GM12878 (cell line): ENCODE data around the gene EVA1A.

Experiments
- ATF2 ChIP-seq: IDR thresholded peaks from 2 replicates; pipeline ENCODE4 v1.6.1; 2012; ENCODE audit warnings: low read length, inconsistent platforms
- ATF3 ChIP-seq: IDR thresholded peaks from 2 replicates; pipeline ENCODE4 v1.6.1; 2011; ENCODE audit warnings: low read depth, mild to moderate bottlenecking, low read length, moderate library complexity, borderline replicate concordance; ENCODE audit errors: extremely low read depth
- BRCA1 ChIP-seq: IDR thresholded peaks from 2 replicates; pipeline ENCODE4 v1.6.1; 2011; ENCODE audit warnings: low read depth, low read length, improper control_type of control experiment
- CHD1 ChIP-seq: IDR thresholded peaks from 2 replicates; pipeline ENCODE4 v1.6.1; 2012; ENCODE audit warnings: low read depth, low read length, improper control_type of control experiment
- CTCF ChIP-seq, 3 experiments: IDR thresholded peaks in 2 of 3; conservative IDR thresholded peaks in 1 of 3; 2 replicates each; pipeline ENCODE4 v1.5.1; 2011; ENCODE audit warnings: low read depth in 3 of 3, low read length in 3 of 3, mild to moderate bottlenecking in 3 of 3, control low read depth in 2 of 3, moderate library complexity in 2 of 3, inconsistent platforms in 1 of 3, mixed read lengths in 1 of 3; ENCODE audit not compliant: control insufficient read depth in 2 of 3, insufficient read depth in 1 of 3; ENCODE audit errors: extremely low read depth in 1 of 3
- KAT2A ChIP-seq: conservative IDR thresholded peaks from 2 replicates; pipeline ENCODE4 v1.6.1; 2011; ENCODE audit warnings: low read depth, low read length; ENCODE audit not compliant: control insufficient read depth
- KDM1A ChIP-seq: fragments of 200-600 bp; sonication (generic); IDR thresholded peaks from 2 replicates; pipeline ENCODE4 v1.6.1; 2016; ENCODE audit warnings: borderline replicate concordance
- MLLT1 ChIP-seq: fragments of 450-650 bp; IDR thresholded peaks from 2 replicates; pipeline ENCODE4 v1.6.1; 2016; ENCODE audit warnings: mild to moderate bottlenecking
- PKNOX1 ChIP-seq: fragments of 450-650 bp; IDR thresholded peaks from 2 replicates; pipeline ENCODE4 v1.6.1; 2016; ENCODE audit warnings: mild to moderate bottlenecking
- POLR2A ChIP-seq: IDR thresholded peaks from 2 replicates; pipeline ENCODE4 v1.6.1; 2011; ENCODE audit warnings: low read depth, mild to moderate bottlenecking, low read length
- TAF1 ChIP-seq: IDR thresholded peaks from 2 replicates; pipeline ENCODE4 v1.6.1; 2011; ENCODE audit warnings: mild to moderate bottlenecking, low read depth, low read length, borderline replicate concordance
- ZBTB40 ChIP-seq: fragments of 450-650 bp; IDR thresholded peaks from 2 replicates; pipeline ENCODE4 v1.6.1; 2016; ENCODE audit warnings: mild to moderate bottlenecking, moderate library complexity, borderline replicate concordance
- ZNF24 ChIP-seq: fragments of 450-650 bp; IDR thresholded peaks from 2 replicates; pipeline ENCODE4 v1.6.1; 2017; ENCODE audit warnings: antibody characterized with exemption, mild to moderate bottlenecking
- ZNF384 ChIP-seq: IDR thresholded peaks from 2 replicates; pipeline ENCODE4 v1.6.1; 2012; ENCODE audit warnings: low read depth, mild to moderate bottlenecking, low read length, improper control_type of control experiment, borderline replicate concordance

GRCh38 chr2:75540994-75541393, 19.7 kb downstream of the EVA1A start:
- no peak for TF ChIP-seq KDM1A
- no peak for TF ChIP-seq ATF2
- TF ChIP-seq ATF3: no peak
- TF ChIP-seq CTCF (IDR thresholded peaks at IDR 0.05 in 2 of 3, conservative IDR thresholded peaks at IDR 0.05 in 1 of 3; ENCODE audit: control insufficient read depth in 2 of 3, extremely low read depth in 1 of 3, insufficient read depth in 1 of 3, low read depth in 3 of 3, low read length in 3 of 3): no peak
- no peak for TF ChIP-seq ZNF384
- TF ChIP-seq KAT2A: no peak
- no peak for TF ChIP-seq TAF1
- no peak for TF ChIP-seq ZBTB40
- TF ChIP-seq POLR2A: no peak
- TF ChIP-seq ZNF24: no peak
- TF ChIP-seq MLLT1: no peak
- no peak for TF ChIP-seq CHD1
- TF ChIP-seq PKNOX1: no peak
- TF ChIP-seq BRCA1: no peak
